Adrenal gland (tissue), 5 donors: ENCODE measurements around the gene ZCCHC3.

Source experiments
- POLR2A ChIP-seq, 2 donors: fragments of 450-650 bp; IDR thresholded peaks; one replicate each; pipeline ENCODE4 v1.6.1; 2017; ENCODE audit warnings: antibody characterized with exemption in 2 of 2, mild to moderate bottlenecking in 2 of 2, moderate library complexity in 1 of 2
- TF ChIP-seq, protein P1 (sequence below), 6 experiments: fragments of 450-650 bp in 4 of 6; fragments of 200-600 bp in 2 of 6; sonication (generic) in 1 of 6; IDR thresholded peaks; 1 replicate in 5 of 6; 2 replicates in 1 of 6; pipeline versions ENCODE4 v1.5.1 to v1.8.0; 2016 to 2021; ENCODE audit warnings: antibody characterized with exemption in 6 of 6, mild to moderate bottlenecking in 2 of 6, moderate library complexity in 1 of 6
- donor health status: DM: no; HTN: no; CAD: no.

DNA sequence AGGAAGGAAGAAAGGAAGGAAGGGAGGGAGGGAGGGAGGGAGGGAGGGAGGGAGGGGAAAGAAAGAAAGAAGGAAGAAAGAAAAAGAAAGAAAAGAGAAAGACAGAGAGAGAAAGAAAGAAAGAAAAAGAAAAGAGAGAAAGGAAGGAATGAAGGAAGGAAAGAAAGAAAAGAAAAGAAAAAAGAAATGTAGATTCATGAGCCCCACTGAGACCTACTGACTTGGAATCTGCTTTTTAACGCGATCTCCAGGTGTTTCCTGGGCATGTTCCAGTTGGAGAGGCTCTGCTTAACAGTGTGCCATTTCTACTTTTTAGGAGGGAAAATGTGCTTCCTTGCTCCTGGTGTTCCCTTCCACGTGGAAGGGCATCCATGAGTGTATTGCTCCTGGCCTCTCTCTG is 23.5 kb upstream of the ZCCHC3 start:
- TF ChIP-seq, protein P1, sequence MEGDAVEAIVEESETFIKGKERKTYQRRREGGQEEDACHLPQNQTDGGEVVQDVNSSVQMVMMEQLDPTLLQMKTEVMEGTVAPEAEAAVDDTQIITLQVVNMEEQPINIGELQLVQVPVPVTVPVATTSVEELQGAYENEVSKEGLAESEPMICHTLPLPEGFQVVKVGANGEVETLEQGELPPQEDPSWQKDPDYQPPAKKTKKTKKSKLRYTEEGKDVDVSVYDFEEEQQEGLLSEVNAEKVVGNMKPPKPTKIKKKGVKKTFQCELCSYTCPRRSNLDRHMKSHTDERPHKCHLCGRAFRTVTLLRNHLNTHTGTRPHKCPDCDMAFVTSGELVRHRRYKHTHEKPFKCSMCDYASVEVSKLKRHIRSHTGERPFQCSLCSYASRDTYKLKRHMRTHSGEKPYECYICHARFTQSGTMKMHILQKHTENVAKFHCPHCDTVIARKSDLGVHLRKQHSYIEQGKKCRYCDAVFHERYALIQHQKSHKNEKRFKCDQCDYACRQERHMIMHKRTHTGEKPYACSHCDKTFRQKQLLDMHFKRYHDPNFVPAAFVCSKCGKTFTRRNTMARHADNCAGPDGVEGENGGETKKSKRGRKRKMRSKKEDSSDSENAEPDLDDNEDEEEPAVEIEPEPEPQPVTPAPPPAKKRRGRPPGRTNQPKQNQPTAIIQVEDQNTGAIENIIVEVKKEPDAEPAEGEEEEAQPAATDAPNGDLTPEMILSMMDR (IDR thresholded peaks at IDR 0.05): no peak
- TF ChIP-seq POLR2A (IDR thresholded peaks at IDR 0.05): no peak
